ENCODE results near the gene CDK8.
"Not testable (repeated sequence)": the region's sequence is repeated elsewhere in the genome, so short reads cannot be mapped to it uniquely, and the experiment has no call there.

Gene CDK8

DNA sequence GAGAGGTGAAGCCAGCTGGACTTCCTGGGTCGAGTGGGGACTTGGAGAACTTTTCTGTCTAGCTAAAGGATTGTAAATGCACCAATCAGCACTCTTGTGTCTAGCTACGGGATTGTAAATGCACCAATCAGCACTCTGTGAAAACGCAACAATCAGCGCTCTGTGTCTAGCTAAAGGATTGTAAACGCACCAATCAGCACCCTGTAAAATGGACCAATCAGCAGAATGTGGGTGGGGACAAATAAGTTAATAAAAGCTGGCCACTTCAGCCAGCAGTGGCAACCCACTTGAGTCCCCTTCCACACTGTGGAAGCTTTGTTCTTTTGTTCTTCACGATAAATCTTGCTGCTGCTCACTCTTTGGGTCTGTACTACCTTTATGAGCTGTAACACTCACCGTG lies 58.1 kb downstream of the CDK8 start:
- not testable (repeated sequence) for DNase-seq (ENCODE audit: low read depth, low spot score)

GRCh38 chr13:26316095-26316494 lies 62.2 kb downstream of the CDK8 start:
- not testable (repeated sequence) for DNase-seq (ENCODE audit: low read depth, low spot score)

DNA sequence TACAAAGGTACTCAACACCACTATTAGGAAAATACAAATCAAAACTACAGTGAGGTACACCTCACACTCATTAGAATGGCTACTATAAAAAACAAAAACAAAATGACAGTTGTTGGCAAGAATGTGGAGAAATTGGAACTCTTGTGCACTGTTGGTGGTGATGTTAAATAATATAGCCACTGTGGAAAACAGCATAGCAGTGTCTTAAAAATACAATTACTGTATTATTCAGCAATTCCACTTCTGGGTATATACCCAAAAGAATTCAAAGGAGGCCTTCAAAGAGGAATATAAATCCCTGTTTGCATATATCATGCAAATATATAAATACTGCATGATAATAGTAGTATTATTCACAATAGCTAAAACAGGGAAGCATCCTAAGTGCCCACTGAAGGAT lies 66.8 kb downstream of the CDK8 start:
- DNase-seq (ENCODE audit: low read depth, low spot score): no peak

DNA sequence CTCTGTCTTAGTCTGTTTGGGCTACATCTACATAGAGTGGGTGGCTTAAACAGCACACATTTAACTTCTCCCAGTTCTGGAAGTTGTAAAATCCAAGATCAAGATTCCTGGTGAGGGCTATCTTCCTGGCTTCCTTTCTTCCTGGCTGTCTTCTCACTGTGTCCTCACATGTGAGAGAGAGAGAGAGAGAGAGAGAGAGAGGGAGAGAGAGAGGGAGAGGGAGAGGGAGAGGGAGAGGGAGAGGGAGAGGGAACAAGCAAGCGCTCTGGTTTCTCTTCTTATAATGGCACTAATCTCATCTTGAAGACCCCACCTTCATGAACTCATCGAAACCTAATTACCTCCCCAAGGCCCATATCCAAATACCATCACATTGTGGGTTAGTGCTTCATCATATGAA lies 69.2 kb downstream of the CDK8 start:
- no peak for DNase-seq (ENCODE audit: low read depth, low spot score)

DNA sequence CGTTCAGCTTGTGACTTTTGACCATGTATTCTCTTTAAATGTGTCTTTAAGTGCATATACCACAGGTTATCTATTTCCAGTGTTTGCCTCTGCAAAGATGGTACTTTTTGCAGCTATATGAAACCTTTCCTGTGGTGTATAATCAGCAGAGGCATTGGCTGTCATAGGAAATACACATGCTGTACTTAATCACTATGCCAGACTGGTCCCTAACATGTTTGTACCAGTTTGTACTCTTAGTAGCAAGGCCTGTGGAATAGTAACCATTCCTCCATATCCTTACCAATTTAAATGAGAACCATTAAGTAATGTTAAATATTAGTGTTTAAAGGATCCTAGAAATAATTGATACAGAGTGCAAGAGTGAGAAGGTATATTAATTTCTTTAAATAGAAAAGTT lies 69.8 kb downstream of the CDK8 start:
- no peak for DNase-seq (ENCODE audit: low read depth, low spot score)

DNA sequence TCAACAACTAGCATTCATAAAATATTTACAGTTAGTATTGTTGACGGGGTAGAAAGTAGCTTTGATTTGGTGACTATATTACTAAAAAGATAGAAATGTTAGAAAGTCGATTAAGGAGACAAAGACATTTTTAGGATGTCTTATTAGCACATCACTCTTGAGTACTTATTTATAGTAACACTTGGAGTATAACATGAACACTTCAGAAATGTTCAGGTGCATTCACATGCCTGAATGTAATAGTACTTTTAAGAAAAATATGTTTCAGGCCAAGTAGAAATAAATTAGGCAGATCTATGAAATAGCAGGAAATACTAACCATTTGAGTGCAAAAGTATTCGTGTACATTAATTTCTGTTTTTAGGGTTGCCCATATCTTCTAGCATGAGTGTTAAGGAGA lies 70.4 kb downstream of the CDK8 start:
- no peak for DNase-seq (ENCODE audit: low read depth, low spot score)

GRCh38 chr13:26324867-26325266 lies 70.9 kb downstream of the CDK8 start:
- no peak for DNase-seq (ENCODE audit: low read depth, low spot score)

DNA sequence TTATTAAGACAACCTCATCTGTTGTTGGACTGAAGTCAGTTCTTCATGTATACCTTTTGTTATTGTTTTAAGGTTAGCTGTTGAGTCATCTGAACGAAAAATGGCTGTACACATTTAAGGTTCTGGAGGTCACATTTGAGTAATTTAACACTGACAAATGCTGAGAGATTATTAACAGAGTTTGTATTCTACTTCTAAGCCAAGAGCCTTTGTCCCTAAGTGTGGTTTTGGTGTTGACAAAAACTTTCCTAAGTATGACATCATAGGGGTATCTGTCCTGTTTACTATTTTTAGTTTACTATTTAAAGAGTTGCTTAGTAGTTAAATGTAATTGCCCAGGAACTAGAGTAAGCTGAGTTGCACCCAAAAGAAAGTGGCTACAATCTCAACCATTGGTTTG lies 71.9 kb downstream of the CDK8 start:
- DNase-seq (ENCODE audit: low read depth, low spot score): no peak

DNA sequence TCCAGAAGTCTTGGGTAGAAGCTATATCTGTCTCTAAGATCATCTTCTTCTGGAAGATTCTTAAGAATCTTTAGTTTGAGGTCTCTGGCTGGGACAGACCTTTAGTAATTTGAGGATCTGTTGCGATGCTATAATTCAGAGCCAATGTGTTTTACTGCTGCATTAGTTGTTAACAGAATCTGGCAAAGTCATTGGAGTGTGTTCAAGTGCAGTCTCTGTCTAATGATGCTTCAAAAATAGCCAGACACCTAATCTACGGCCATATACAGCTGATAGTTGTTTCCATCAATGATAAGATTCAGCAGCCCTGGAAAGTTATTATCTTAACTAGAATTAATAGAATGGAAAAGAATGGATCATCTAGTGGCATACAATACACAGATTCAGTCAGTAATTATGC lies 72.6 kb downstream of the CDK8 start:
- no peak for DNase-seq (ENCODE audit: low read depth, low spot score)

DNA sequence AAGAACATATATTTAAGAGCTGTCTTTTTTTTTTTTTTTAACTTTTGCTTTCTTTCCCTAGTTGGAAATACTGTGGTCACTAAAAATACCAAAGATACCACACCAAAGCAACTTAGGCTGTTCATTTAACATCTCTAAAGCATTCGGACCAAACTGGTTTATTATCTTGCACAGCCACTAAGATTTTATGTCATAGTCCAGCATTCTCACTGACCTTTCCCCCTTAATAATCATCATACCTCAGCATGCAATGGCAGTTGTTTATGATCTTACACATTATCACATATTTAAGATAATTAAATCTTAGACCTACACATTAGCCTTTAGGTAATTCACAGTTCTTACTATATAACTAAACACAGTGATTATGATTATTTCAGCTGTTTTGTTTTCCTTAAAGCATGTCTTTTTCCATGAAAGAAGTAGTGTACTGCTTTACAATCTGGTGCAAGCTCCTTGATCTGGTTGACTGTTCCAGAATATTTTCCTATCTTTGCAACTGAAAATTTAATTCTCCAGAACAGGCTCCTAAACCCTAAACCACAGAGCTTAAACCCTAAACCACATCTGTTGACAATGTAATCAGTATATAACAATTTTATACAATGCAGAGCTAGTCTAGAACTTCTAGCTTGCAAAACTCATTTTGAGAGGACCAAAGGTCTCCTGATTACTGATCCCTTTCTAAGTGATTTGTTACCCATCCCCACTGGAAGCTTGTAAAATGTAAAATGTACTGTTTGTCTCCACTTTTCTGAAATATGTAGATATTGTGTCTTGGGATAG lies 74.2 kb downstream of the CDK8 start:
- no peak for DNase-seq (ENCODE audit: low read depth, low spot score)

GRCh38 chr13:26335158-26335557 lies 81.2 kb downstream of the CDK8 start:
- DNase-seq (ENCODE audit: low read depth, low spot score): no peak

DNA sequence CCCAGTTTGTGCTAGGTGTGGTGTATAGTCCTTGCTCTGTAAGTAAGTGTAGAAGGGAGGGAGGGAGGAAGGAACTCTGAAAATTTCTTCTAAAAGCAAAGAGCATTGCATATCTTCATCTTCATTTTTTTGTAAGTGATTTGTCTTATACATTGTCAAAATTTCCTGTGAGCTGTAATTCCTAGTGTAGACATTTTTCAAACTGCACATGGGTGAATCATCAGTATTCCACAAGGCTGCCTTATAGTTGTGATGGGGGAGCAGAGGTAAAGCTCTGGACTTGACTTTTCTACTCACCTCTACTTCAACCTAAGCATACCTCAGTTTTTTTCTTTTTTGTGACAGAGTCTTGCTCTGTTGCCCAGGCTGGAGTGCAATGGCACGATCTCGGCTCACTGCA lies 86.9 kb downstream of the CDK8 start:
- no peak for DNase-seq (ENCODE audit: low read depth, low spot score)

- no peak for DNase-seq (ENCODE audit: low read depth, low spot score)
Measured at GRCh38 chr13:26342898-26343297, 89.0 kb downstream of the CDK8 start.

DNA sequence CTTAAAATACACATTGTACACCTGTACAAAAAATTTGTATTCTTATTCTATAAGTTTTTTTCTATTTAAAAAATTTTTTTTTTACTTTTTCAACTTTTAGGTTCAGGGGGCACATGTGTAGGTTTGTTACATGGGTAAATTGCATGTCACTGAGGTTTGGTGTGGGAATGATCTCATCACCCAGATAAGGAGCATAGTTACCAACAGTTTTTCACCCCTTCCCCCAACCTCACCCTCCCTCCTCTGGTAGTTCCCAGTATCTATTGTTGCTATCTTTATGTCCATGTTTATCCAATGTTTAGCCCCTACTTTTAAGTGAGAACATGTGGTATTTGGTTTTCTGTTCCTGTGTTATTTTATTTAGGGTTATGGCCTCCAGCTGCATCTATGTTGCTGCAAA lies 89.9 kb downstream of the CDK8 start:
- DNase-seq (ENCODE audit: low read depth, low spot score): no peak

DNA sequence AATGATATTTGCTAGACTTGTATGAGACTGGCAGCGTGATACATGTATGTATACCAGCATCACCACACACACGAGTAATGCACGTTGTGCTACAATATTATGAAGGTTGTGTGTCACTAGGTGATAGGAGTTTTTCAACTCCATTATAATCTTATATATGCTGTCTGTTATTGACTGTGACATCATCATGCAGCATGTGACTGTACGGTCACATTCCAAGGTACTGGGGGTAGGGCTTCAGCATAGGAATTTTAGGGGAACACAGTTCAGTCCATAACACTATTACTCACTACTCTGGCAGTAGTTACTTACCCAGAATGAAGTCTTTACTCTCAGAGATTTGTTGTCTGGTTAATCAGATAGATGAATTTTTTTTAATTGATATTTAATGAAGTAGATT lies 91.1 kb downstream of the CDK8 start:
- DNase-seq (ENCODE audit: low read depth, low spot score): no peak

DNA sequence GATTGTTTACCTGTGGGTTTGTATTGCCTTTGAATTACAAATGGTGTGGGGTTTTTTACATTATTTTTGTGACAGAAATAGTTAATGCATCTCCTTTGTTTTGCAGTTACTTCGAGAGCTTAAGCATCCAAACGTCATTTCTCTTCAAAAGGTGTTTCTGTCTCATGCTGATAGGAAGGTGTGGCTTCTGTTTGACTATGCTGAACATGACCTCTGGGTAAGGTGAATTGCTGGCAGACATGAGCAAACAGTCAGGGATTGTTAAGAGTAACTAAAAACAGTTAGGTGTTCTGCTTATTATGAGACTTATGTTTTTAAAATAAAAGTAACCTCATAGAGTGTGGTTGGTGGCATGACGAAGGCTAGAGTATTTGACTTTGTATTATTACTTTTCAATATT lies 95.0 kb downstream of the CDK8 start:
- DNase-seq (ENCODE audit: low read depth, low spot score): no peak

- no peak for DNase-seq (ENCODE audit: low read depth, low spot score)
Measured at GRCh38 chr13:26362261-26362660, 108.3 kb downstream of the CDK8 start.

DNA sequence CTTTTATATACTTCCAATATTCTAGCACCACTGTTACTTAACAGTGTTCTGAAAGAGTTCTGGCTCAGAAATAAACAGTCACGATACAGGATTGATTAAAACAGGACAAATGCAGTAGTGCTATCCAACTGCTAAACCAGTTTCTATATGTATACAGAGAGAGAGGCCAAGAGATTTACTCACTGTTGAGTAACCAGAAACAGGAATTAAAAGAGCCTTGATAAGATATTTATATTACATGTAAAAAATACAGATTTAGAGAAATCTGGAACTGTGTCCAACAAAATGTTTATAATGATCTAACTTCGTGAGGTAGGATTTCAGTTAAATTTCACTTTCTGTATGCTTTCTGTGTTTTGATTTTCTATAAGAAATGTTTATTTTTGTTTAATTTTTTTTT lies 116.6 kb downstream of the CDK8 start:
- no peak for DNase-seq (ENCODE audit: low read depth, low spot score)

GRCh38 chr13:26372747-26373146 lies 118.8 kb downstream of the CDK8 start:
- no peak for DNase-seq (ENCODE audit: low read depth, low spot score)

DNA sequence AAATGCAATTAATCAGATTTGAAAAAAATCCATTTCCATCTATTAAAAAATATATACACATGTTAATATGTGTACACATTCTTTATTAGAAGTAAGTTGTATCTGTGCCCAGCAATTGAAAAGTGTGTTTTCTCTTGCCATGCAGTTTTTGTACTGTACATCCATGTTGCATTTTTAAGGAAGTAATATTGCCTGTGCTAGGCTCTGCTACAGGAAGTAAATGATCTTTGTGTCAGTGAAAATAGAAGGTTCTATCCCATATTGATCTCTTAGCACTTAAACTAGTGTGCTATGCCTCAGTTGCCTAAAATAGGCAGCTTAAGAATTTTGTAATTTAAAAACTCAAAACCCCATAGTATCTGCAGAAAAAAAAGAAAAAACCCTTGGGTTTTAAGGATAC lies 122.5 kb downstream of the CDK8 start:
- no peak for DNase-seq (ENCODE audit: low read depth, low spot score)

DNA sequence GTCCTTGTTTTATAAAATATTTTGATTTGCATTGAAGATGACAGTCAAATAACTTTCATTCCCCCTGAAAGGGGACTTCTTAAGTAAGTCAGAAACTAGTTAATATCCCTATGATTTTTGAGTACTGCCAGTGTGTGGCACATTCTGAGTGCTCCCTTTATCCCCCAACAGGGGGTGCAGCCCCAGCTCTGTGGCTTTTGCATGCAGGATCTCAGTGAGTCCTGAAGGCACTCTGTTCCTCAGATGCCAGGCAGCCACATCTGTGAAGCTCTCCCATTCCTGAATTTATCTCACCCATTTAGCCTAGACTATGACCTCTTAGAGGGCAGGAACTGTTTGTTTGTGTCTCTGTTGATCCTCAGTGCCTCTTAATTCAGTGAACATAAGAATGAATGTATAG lies 123.1 kb downstream of the CDK8 start:
- DNase-seq (ENCODE audit: low read depth, low spot score): peak; percentile 22

GRCh38 chr13:26378116-26378515 lies 124.2 kb downstream of the CDK8 start:
- DNase-seq (ENCODE audit: low read depth, low spot score): no peak

DNA sequence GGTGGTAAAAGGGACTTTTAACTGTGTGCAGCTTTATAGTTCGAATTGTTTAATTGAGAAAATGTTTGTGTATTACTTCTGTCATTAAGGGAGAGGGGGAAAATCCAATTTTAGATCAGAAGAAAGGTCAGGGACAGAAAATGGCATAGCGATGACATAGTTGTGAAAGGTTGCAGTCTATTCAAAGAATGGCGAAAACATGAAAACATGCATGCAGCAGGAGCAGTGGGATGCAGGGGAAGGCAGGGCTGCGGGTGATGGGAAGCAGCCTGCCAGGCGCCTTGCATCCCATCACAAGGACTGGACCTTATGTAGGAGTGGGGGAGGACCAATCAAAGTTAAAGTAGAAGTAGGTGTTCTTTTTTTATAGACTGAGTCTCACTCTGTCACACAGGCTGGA lies 125.9 kb downstream of the CDK8 start:
- DNase-seq (ENCODE audit: low read depth, low spot score): no peak

DNA sequence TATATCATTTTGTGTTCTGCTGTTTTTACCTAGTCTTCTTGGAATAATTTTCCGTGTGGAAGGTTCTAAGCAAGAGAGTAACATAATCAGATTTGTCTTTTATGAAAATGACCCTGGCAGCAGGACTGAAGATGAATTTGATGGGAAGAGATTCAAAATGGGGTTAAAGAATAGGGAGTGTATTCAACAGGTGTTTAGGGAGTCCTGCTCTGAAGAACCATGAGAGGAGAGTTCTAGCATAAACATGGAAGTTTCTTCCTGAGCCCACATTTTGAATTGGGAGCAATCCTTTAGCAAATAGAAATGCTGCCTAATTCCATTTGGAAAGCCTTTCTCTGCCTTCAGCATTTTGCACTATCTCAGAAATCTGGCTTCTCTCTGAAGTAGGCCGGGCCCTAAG lies 127.0 kb downstream of the CDK8 start:
- no peak for DNase-seq (ENCODE audit: low read depth, low spot score)
